GM18867 (cell line): Measurements from ENCODE around the gene TARDBP.
"Not testable (repeated sequence)": the region's sequence is repeated elsewhere in the genome, so short reads cannot be mapped to it uniquely, and the experiment has no call there.

Experiments
- ATAC-seq: cut with Tn5 transposase; IDR thresholded peaks from one replicate; pipeline ENCODE4 v1.9.1; 2021; ENCODE audit warnings: mild to moderate bottlenecking, moderate library complexity; ENCODE audit not compliant: unreplicated experiment

TARDBP gene

GRCh38 chr1:11012260-11013159 is at the start of gene TARDBP:
Gene TARDBP, plus strand, starts transcription at chr1:11012654. Its CDS starts 1,074 bp downstream, at chr1:11013728.
- peak; percentile 85 for ATAC-seq

- peak; percentile 29 for ATAC-seq
Observed at GRCh38 chr1:10965546-10966226, 46.8 kb upstream of the TARDBP start.

- no peak for ATAC-seq
Observed at GRCh38 chr1:10967090-10967489, 45.4 kb upstream of the TARDBP start.

- no peak for ATAC-seq
Observed at GRCh38 chr1:10968411-10968826, 44.0 kb upstream of the TARDBP start.

- ATAC-seq: no peak
Observed at GRCh38 chr1:10969267-10969970, 43.0 kb upstream of the TARDBP start.

- ATAC-seq: no peak
Observed at GRCh38 chr1:10969971-10970332, 42.5 kb upstream of the TARDBP start.

- ATAC-seq: no peak
Observed at GRCh38 chr1:10973552-10973951, 38.9 kb upstream of the TARDBP start.

- ATAC-seq: no peak
Observed at GRCh38 chr1:10973956-10974881, 38.2 kb upstream of the TARDBP start.

- no peak for ATAC-seq
Observed at GRCh38 chr1:10975567-10976326, 36.7 kb upstream of the TARDBP start.

- no peak for ATAC-seq
Observed at GRCh38 chr1:10978719-10979118, 33.7 kb upstream of the TARDBP start.

- ATAC-seq: no peak
Observed at GRCh38 chr1:10979483-10979920, 33.0 kb upstream of the TARDBP start.

- ATAC-seq: no peak
Observed at GRCh38 chr1:10980094-10980577, 32.3 kb upstream of the TARDBP start.

- no peak for ATAC-seq
Observed at GRCh38 chr1:10980841-10981727, 31.4 kb upstream of the TARDBP start.

- ATAC-seq: no peak
Observed at GRCh38 chr1:10986525-10986890, 25.9 kb upstream of the TARDBP start.

GRCh38 chr1:10987840-10988417 is 24.5 kb upstream of the TARDBP start:
- no peak for ATAC-seq

GRCh38 chr1:10989095-10989494 is 23.4 kb upstream of the TARDBP start:
- no peak for ATAC-seq

GRCh38 chr1:10989920-10990516 is 22.4 kb upstream of the TARDBP start:
- not testable (repeated sequence) for ATAC-seq

- no peak for ATAC-seq
Observed at GRCh38 chr1:10990828-10991227, 21.6 kb upstream of the TARDBP start.
